Osteocyte (in vitro differentiated cells): ENCODE measurements around the gene TRPM3. TPM values are rescaled to one million over a fixed set of nuclear protein-coding genes. Genes with fewer than 3 reads are reported as not detected.

Source experiments
- DNase-seq: peaks from one replicate; pipeline ENCODE4 v3.0.0; 2021; ENCODE audit warnings: mixed read lengths; ENCODE audit not compliant: unreplicated experiment; ENCODE audit errors: extremely low spot score
- H3K27ac Mint-ChIP-seq: one replicate; pipeline ENCODE4 v1.8.0; 2021; ENCODE audit warnings: mild to moderate bottlenecking, mixed read lengths; ENCODE audit not compliant: unreplicated experiment
- H3K27me3 Mint-ChIP-seq: one replicate; pipeline ENCODE4 v1.8.0; 2021; ENCODE audit warnings: mixed read lengths; ENCODE audit not compliant: unreplicated experiment
- H3K36me3 Mint-ChIP-seq: one replicate; pipeline ENCODE4 v1.8.0; 2021; ENCODE audit warnings: mixed read lengths; ENCODE audit not compliant: unreplicated experiment
- H3K4me1 Mint-ChIP-seq: one replicate; pipeline ENCODE4 v1.8.0; 2021; ENCODE audit warnings: mixed read lengths; ENCODE audit not compliant: unreplicated experiment
- H3K4me3 Mint-ChIP-seq: one replicate; pipeline ENCODE4 v1.8.0; 2021; ENCODE audit warnings: mild to moderate bottlenecking, moderate library complexity, mixed read lengths; ENCODE audit not compliant: unreplicated experiment
- H3K9me3 Mint-ChIP-seq: one replicate; pipeline ENCODE4 v1.8.0; 2021; ENCODE audit warnings: mixed read lengths; ENCODE audit not compliant: unreplicated experiment
- CTCF ChIP-seq: fragments of 200-600 bp; sonication (generic); IDR thresholded peaks from 2 replicates; pipeline ENCODE4 v1.5.0; 2021; ENCODE audit warnings: antibody characterized with exemption, mild to moderate bottlenecking, moderate library complexity
- total RNA-seq: library from RNA; stranded (reverse); gene quantifications from 2 replicates; pipeline ENCODE4 v1.2.1, GENCODE V29; 2021

Gene TRPM3
- total RNA-seq, 1 donor from 2014 or later, result 0.05 TPM

DNA sequence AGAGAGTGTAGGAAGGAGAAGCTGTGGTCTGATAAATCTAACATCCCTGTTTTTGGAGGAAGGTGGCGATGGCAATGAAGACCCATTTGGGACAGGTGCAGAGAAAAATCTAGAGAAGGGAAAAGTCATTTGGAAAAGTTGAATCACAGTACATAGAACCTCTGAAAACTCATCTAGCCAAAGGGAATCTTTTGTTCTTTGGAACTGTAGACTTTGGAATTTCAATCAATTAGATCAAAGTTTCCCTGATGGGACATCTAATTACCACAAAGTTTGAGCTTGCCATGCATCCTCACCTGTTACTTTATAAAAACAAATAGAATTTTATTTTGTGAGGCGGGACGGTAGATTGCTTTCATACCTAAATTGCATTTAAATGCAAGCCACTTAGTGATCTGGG lies 294.9 kb downstream of the TRPM3 start:
- peaks cover 36% of the 10 kb centered on the region for H3K27me3 Mint-ChIP-seq
- no peak overlapping the region for H3K4me3 Mint-ChIP-seq
- H3K36me3 Mint-ChIP-seq, result no peaks in the 10 kb centered on the region
- DNase-seq, result no peak
- no peak overlapping the region for H3K27ac Mint-ChIP-seq
- no peaks in the 10 kb centered on the region for H3K4me1 Mint-ChIP-seq
- H3K9me3 Mint-ChIP-seq, result no peaks in the 10 kb centered on the region
- TF ChIP-seq CTCF, result no peak

GRCh38 chr9:70823284-70823683 lies 298.1 kb downstream of the TRPM3 start:
- no peak for DNase-seq
- no peak overlapping the region for H3K4me3 Mint-ChIP-seq
- no peaks in the 10 kb centered on the region for H3K4me1 Mint-ChIP-seq
- no peak overlapping the region for H3K27ac Mint-ChIP-seq
- H3K27me3 Mint-ChIP-seq, result peaks cover 17% of the 10 kb centered on the region
- no peaks in the 10 kb centered on the region for H3K36me3 Mint-ChIP-seq
- TF ChIP-seq CTCF, result no peak
- H3K9me3 Mint-ChIP-seq, result no peaks in the 10 kb centered on the region

- no peak for TF ChIP-seq CTCF
- no peak overlapping the region for H3K27ac Mint-ChIP-seq
- peaks cover 19% of the 10 kb centered on the region for H3K27me3 Mint-ChIP-seq
- no peak overlapping the region for H3K4me3 Mint-ChIP-seq
- H3K4me1 Mint-ChIP-seq, result no peaks in the 10 kb centered on the region
- H3K36me3 Mint-ChIP-seq, result no peaks in the 10 kb centered on the region
- peaks cover 4% of the 10 kb centered on the region for H3K9me3 Mint-ChIP-seq
- DNase-seq, result no peak
Observed at GRCh38 chr9:70817311-70817710, 304.1 kb downstream of the TRPM3 start.

GRCh38 chr9:70816891-70817290 lies 304.5 kb downstream of the TRPM3 start:
- no peaks in the 10 kb centered on the region for H3K4me1 Mint-ChIP-seq
- H3K36me3 Mint-ChIP-seq, result no peaks in the 10 kb centered on the region
- no peak overlapping the region for H3K27ac Mint-ChIP-seq
- peaks cover 19% of the 10 kb centered on the region for H3K27me3 Mint-ChIP-seq
- peaks cover 4% of the 10 kb centered on the region for H3K9me3 Mint-ChIP-seq
- no peak for TF ChIP-seq CTCF
- DNase-seq, result no peak
- H3K4me3 Mint-ChIP-seq, result no peak overlapping the region

- no peaks in the 10 kb centered on the region for H3K36me3 Mint-ChIP-seq
- H3K27ac Mint-ChIP-seq, result no peak overlapping the region
- H3K4me3 Mint-ChIP-seq, result no peak overlapping the region
- no peaks in the 10 kb centered on the region for H3K4me1 Mint-ChIP-seq
- DNase-seq, result no peak
- H3K9me3 Mint-ChIP-seq, result peaks cover 4% of the 10 kb centered on the region
- no peak for TF ChIP-seq CTCF
- peaks cover 19% of the 10 kb centered on the region for H3K27me3 Mint-ChIP-seq
Observed at GRCh38 chr9:70816316-70816715, 305.1 kb downstream of the TRPM3 start.
